NCI-H82 (cell line): ENCODE results near the gene LSP1.

Experiments used
- DNase-seq: peaks from one replicate; lab custom pipeline; 2025; lab: John Stamatoyannopoulos, UW

Gene LSP1

DNA sequence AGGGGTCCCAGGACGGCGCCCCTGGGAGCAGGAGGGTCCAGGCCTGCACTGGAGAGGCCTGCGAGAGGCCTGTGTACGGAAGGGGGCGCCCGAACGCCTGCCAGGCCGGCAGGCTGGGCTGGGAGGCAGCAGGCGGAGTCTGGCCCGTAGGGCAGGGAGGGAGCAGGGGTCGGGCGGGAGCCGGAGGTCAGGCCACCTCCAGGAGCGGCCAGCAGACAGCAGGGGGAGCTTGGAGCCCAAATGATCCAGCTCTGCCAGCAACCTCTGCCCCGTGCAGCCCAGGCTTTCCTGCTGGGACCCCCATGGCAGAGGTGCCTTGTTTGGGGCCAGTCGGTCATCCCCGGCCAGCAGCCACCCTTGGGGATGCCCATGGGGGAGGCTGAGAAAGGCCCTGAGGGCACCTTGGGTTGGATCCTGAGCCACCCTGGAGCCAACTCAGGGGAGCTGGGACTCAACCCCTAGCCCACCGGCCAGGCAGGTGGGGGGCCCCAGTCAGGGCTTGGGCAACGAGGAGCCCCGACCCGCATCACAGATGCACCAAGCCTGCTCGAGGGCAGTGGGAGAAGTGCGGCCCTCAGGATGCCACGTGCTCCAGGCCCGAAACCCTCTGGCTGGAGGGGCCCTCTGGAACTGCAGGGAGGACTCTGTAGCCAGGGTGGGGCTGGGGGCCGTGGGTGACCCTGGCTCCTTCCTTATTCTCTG, 27.7 kb upstream of the LSP1 start:
- peak; percentile 40 for DNase-seq

DNA sequence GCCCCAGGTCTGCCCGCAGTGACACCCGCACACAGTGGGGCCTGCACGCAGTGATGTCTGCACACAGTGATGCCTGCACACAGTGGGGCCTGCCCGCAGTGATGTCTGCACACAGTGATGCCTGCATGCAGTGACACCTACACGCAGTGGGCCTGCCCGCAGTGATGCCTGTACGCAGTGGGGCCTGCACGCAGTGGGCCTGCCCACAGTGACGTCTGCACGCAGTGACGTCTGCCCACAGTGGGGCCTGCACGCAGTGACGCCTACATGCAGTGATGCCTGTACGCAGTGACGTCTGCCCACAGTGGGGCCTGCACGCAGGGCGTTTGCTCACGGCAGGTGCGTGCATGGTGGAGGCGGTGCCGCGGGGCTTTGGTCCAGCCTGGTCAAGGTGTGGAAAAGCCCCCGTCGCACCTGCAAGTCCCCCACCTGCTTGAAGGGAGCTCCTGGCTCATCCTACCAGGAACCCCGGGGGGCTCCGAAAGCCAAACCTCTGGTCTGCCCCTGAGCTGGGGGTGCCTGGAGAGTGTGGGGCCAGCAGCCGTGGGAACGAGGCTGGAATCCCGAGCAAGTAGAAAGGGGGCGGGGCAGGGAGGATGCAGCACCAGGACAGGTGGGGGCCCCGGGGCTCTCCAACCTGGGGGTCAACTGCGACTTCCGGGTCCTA, 27.0 kb upstream of the LSP1 start:
- DNase-seq = no peak

DNA sequence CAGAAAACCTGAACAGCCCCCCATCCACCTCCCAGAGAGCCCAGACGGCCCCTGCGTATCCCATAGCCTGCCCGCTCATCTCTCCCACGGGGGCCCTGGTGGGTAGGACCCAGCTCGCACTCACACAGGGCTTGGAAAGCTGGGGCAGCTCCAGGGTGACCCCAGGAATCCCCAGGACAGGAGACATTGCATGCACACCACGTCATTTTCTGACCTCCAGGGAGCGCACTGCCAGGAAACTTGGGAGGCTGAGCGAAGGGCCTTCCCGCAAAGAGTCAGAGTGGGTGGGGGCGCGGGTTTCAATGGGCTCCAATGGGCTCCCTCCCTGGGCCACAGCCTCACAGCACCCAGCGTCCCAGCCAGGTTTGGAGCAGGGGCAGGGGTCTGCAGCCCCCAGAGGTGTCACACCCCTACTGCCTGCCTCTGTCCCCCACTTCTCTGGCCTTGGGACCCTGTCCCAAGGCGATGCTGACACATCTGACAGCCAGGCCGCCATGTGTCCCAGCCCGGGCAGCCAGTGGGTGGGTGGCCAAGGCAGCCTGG, 26.3 kb upstream of the LSP1 start:
- DNase-seq = peak; percentile 32

DNA sequence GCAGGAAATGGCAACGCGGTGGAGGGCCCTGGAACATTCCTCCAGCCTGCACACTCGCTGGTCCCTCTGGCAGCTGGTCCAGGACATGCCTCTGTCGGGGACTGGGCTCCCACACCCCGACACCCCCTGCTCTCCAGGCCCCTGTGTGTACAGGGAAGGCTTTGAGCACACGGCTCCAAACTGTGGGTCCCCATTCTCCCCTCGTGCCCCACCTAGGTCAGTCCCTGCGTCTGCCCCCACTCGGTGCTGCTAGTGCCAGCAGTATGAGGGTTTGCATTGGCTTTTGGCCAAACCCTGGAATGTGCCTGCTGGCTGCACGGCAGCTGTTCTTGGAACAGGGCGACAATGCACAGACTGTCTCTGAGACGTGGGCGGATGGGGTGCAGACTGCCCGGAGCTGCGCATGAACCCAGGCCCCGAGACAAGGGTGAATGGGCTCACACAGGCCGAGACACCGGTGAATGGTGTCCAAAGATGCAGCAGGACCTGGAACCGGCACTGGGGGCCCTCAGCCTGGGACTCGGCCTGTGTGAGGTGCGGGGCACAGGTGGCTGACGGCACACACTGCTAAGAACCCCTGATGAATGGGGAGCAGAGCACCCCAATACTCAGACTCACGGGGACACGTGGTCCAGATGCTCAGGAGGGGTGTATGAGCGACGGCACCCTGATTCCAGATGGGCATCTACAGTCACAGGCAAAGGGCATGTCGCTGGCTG, 25.6 kb upstream of the LSP1 start:
- no peak for DNase-seq

DNA sequence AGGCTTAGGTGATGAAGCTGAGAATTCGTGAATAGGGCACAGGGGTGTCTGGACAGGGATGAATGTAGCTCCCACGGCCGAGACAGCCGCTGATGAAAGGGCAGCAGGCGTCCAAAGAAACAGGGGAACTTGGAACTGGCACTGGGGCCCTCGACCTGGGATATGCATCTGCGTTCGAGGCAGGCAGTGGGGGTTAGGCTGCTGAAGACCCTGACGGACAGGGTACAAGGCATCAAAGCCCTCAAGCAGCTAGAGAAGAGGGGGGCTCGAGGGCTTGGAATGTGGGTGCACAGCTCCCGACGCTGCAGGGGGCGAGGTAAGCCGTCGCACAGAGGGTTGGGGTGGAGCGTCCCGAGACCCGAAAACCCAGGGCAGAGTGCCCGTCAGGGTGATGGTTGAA, 25.0 kb upstream of the LSP1 start:
- DNase-seq = no peak

DNA sequence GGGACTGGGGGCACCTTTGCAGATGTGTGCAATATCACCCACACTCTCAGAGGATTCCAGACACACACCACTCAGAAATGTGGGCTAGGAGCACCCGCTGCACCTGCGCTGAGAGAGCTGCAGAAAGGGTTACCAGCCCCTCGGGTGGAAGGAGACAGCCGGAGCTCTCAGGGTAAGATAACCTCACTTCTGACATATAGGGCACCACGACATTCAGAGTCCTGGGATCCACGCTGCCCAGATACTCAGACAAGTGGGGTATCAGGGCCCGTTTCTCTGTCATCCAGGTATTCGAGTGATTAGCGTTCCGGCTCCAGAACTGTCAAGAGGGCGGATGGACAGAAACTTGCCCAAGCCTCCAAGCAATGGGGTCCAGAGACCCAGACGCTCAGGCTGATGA, 24.3 kb upstream of the LSP1 start:
- DNase-seq = no peak

DNA sequence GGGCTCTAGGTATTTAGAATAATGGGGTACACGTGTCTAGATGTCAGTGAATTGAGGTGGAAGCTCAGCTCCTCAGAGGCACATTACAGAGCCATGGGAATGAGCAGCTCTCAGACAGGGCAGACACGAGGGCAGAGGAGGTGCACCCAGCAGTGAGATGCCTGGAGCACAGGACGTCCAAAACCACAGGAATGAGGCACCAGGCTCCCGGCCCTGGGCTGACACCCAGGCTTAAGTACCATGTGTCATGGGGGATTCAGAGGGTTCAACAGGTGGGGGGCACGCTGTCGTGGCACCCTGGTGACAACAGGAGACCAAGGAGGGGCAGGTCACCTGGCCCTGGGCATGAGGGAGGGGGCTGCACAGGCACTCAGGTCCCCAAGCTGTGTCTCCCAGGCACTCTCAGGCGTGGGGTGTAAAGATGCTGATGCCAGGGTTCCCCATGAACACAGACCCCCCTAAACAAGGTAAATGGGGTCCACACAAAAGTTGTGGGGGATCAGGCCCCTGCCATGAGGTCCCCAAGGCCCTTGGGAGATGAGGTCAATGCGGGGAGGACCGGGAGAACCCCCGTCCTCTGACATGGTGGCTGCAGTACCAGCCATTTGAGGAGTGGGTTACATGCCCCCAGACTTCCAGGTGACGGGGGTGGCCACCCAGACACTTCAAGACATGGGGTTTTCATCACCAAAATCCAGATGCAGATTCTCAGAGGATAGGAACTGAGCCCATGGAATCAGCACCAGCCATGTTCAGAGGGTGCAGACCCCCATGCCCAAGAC, 23.7 kb upstream of the LSP1 start:
- DNase-seq = no peak

DNA sequence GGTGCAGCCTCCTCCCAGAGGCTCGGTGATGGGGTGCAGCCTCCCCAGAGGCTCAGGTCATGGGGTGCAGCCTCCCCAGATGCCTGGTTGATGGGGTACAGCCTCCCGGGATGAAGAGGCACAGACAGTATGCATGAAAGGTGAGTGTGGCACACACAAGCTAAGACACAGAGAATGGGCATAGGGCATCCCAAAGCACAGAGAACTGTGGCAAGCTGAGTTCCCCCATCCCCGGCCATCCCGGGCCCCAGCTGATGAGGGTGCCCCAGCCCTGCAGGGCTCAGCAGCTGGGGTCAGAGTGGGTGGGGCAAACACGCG, 22.9 kb upstream of the LSP1 start:
- no peak for DNase-seq

DNA sequence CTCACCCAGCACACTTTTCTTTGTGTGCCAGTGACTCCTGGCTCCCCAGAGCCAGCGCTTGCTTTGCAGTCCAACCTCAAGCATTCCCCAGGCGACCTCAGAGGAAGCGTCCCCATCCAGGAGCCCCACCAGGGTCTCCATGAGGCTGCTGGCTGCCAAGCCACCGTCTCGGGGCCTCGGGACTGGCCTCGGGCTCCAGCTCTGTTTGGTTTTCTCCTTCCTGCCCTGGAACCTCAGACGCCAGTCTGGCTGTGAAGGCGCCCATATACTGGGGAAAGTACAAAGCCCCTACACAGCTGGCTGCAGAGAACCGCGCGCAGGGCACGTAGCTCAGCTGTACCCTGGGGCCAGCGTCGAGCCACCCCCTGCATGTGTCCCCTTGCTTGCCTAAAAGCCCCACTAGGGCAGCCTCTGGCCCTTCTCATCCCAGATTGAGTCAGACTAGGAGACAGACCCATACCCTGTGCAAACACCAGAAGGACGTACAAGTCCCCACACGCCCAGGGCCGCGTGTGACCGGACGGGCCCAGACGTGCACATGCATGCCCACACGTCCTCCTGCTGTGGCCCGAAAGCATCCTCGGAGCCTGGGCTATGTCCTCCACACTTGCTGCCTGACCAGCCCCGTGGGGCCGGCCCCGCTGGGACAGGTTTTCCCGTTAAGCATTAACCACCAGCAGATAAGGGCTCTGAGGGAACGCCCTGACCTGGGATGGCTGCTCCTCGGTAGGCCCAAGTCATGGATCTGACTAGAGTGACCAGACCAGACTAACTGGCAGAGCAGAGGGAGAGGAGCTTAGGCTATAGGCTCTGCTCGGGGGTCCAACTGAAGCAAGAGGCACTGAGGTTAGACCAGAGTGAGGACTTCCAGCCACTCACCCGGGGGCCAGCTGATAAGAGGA, 22.3 kb upstream of the LSP1 start:
- no peak for DNase-seq

DNA sequence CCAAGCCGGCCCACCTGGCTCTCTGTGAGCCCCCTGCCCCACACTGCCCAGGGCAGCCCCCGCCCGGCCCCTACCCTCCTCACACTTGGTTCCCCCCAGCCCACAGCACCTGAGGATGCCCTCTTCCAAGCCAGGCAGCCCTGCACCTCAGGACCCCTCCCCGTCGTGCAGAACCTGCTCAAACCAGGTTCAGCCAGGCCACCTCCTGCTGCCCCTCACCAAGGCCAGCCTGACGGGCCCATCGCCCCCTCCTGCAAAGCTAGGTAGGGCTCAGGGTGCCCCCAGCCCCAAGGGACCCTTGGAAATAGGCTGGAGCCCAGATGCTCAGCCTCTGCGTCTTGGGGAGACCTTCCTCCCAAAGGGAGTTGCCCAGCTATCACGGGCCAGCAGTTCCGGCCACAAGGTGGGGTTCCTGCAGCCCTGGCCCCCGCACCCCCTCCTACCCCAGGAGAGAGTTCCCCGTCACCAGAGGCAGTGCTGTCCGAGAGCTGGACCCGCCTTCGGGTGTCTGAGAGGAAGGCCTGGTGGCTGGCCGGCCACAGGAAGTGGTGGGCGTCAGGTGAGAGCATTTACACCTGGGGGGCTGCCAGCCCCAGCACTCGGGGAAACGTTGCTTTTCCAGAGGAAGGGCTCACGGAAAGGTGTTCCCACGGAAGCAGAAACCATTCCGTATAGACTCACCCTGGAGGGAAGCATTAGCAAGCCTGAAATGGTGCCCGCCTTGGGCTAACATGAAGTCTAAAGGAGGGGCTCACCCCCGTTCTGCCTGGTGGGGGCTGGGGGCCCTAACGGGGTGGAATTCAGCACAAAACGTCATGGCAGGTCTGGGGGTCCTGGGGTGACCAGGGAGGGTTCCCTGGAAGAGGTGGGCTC, 21.3 kb upstream of the LSP1 start:
- no peak for DNase-seq

DNA sequence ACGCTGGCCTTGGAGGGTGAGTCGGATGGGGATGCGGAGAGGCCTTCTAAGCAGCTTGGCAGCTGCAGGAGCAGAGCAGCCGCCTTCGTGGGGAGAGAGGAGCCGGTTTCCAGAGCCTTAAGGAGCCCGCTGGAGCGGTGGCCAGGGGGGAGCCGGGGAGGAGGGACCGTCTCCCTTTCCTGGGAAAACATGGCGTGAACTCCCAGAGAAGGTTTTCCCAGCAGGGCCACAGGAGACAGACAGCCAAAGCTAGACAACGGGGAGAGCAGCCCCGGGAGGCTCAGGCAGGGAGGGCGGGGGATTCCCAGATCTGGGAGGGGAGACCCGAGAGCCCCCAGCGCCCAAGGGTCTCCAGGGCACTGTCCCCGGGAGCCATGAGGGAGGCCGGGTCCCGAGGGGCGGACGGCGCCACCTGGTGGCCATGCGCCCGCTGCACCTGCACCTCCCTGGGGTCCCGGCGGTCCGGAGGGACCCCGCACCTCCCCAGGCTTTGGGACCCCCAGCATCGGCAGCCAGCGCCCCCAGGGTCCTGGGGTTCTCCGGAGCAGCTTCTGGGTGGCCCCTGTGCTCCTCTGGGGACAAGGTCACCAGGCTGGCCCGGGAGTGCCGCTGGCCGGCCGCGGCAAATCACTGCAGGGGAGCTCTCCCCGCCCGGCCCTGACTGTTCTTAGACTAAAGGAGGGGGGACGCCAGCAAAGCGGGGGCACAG, 20.5 kb upstream of the LSP1 start:
- peak; percentile 51 for DNase-seq

DNA sequence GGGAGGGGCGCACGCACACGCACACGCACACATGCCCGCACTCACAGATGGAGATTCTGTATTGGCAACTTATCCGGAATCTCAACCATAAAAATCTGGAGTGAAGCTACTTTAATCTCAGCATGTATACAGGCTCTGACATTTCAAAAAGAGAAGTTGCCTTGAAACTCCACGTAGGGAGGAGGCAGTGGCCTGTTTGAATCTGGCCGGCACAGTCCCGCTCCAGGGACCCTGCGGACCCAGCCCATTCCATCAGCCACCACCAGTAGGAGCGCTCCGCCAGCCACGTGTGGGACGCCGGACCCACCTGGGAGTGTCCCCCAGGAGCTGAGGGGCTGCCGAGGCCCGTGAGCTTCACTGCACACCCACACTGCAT, 20.0 kb upstream of the LSP1 start:
- DNase-seq = no peak

DNA sequence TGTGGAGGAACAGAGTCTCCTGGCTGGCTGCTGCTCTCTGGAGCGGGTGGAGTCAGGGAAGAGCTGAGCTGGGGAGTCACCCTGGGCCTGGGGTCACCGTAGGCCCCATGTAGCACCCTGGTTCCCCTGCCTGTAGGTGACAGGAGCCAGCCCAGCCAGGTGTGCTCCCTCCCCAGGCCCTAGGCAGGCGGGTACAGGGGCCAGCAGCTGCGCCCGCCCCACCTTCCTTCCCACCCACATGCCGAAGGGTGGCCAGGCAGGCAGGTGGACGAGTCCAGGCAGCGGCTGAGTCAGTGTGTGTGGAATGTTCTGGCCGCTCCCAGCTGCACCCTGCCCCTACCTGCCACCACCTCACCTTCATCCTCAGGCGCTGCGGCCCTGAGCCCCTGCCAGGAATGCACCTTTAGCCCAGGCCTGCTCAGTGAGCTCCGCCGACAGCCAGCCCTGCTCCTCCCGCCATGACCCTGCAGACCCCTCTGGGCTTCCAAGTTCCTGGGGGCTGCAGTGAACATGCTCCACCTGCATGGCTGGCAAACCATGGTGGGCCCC, 18.7 kb upstream of the LSP1 start:
- no peak for DNase-seq

DNA sequence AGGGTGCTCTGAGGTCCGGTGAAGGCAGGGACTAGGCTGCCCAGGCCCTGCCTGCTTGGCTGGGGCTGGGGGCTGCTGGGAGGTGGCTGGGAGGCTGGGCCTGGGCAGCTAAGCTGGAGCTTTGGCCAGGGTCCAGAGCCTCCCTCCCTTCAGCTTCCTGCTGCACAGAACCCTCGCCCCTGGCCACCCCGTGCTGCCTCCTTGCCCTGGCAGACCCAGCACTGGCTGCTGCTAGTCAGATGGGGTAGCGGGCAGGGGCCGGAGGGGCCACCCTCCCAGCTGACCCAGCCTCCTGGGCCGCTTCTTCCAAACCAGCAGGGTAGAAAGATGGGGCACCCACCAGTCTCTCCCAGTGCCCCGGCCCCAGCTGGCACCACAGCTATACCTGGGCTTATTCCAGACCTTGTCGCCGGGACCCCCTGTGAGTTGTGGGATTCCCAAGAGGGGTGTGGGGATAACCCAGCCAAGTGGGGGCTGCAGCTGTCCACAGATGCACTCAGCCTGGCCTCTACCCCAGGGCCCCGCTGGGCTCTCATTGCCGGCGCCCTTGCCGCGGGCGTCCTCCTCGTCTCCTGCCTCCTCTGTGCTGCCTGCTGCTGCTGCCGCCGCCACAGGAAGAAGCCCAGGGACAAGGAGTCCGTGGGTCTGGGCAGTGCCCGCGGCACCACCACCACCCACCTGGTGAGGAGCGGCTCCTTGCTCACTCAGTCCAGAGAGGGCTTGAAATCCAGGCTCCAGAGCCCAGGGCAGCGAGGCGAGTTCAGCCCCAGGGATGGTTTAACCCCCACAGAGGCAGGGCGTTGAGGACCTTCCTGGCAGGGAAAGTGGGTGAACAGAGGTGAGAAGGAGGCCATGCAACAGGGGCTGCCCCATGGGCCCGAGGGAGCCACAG, 17.9 kb upstream of the LSP1 start, which contains the start of gene SYT8:
Gene SYT8, plus strand, starts transcription at position 212 of the 892 bp plus-strand sequence. Its CDS starts 116 bp downstream, at position 328.
- no peak for DNase-seq

DNA sequence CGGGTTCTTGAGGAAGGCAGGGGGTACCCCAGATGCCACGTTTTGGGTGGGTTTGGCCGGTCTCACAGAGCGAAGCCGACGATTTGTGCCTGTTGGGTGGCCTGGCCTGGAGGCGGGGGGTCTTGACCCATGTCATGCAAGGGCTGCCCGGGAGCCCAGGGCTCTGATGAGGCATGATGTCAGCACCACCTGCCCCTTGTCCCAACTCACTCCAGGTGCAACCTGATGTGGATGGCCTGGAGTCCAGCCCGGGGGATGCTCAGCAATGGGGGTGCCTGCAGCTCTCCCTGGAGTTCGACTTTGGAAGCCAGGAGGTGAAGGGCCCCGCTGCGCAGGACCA, 17.2 kb upstream of the LSP1 start:
- DNase-seq = no peak

DNA sequence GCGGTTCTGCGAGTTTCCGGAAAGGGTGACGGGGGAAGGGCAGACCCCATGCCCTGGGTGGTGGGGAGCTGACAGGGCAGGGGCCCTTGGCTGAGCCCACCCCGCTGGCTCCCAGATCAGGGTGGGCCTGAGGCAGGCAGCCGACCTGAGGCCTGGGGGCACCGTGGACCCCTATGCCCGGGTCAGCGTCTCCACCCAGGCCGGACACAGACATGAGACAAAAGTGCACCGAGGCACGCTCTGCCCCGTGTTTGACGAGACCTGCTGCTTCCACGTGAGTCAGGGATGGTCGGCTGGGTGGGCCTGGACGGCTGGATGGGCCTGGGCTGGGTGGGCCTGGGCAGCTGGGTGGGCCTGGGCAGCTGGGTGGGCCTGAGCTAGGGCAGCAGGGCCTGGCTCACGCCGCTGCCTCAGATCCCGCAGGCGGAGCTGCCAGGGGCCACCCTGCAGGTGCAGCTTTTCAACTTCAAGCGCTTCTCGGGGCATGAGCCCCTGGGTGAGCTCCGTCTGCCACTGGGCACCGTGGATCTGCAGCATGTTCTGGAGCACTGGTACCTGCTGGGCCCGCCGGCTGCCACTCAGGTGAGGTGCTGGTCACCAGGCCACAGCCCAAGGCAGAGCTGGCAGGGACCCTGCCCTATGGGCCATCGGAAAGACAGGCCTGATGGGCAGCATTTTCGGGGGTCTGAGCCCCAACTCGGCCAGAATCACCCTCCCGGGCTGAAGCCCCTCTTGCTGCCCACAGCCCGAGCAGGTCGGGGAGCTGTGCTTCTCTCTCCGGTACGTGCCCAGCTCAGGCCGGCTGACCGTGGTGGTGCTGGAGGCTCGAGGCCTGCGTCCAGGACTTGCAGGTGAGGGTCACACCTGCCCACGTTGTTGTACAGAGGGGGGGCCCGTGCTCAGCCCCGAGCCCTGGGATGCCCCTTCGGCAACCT, 16.6 kb upstream of the LSP1 start:
- DNase-seq = no peak
